DMS53 treated with DMSO at 0.1 percent for 48 hours (cell line): ENCODE results near the gene BRF1.

Experiments used
- DNase-seq: peaks from one replicate; lab custom pipeline; 2025; ENCODE audit not compliant: unreplicated experiment; lab: John Stamatoyannopoulos, UW

BRF1 gene

GRCh38 chr14:105177082-105177481 is 123.7 kb downstream of the BRF1 start:
- DNase-seq: peak; percentile 17

GRCh38 chr14:105176513-105176912 is 124.3 kb downstream of the BRF1 start:
- DNase-seq: no peak

GRCh38 chr14:105173901-105174894 is 126.6 kb downstream of the BRF1 start:
- DNase-seq: no peak

- DNase-seq: no peak
Observed at GRCh38 chr14:105173145-105173544, 127.7 kb downstream of the BRF1 start.

GRCh38 chr14:105172476-105172875 is 128.3 kb downstream of the BRF1 start:
- DNase-seq: no peak

GRCh38 chr14:105171004-105171673 is 129.7 kb downstream of the BRF1 start:
- peak; percentile 43 for DNase-seq

- no peak for DNase-seq
Observed at GRCh38 chr14:105169776-105170655, 130.8 kb downstream of the BRF1 start.

- DNase-seq: peak; percentile 17
Observed at GRCh38 chr14:105168979-105169507, 131.8 kb downstream of the BRF1 start.

- DNase-seq: peak; percentile 14
Observed at GRCh38 chr14:105168496-105168978, 132.3 kb downstream of the BRF1 start, which contains the start of gene JAG2. Gene JAG2, minus strand, starts transcription at chr14:105168776. Its CDS starts 356 bp downstream, at chr14:105168420.

GRCh38 chr14:105168093-105168420 is 132.7 kb downstream of the BRF1 start:
- DNase-seq: no peak

- DNase-seq: no peak
Observed at GRCh38 chr14:105167303-105168092, 133.3 kb downstream of the BRF1 start.

- no peak for DNase-seq
Observed at GRCh38 chr14:105166571-105167302, 134.1 kb downstream of the BRF1 start.

- no peak for DNase-seq
Observed at GRCh38 chr14:105165761-105166485, 134.9 kb downstream of the BRF1 start.

- peak; percentile 31 for DNase-seq
Observed at GRCh38 chr14:105165134-105165704, 135.6 kb downstream of the BRF1 start.

GRCh38 chr14:105163040-105163742 is 137.6 kb downstream of the BRF1 start:
- DNase-seq: no peak

- DNase-seq: no peak
Observed at GRCh38 chr14:105162669-105162979, 138.2 kb downstream of the BRF1 start.

GRCh38 chr14:105161964-105162668 is 138.7 kb downstream of the BRF1 start:
- no peak for DNase-seq
